HG02678 (cell line): Measurements from ENCODE around the gene MRAS.
"Not testable (repeated sequence)": the region's sequence is repeated elsewhere in the genome, so short reads cannot be mapped to it uniquely, and the experiment has no call there.

Source experiments
- ATAC-seq: cut with Tn5 transposase; IDR thresholded peaks from one replicate; pipeline ENCODE4 v1.9.1; 2021; ENCODE audit warnings: mild to moderate bottlenecking, moderate library complexity; ENCODE audit not compliant: unreplicated experiment

Gene MRAS

DNA sequence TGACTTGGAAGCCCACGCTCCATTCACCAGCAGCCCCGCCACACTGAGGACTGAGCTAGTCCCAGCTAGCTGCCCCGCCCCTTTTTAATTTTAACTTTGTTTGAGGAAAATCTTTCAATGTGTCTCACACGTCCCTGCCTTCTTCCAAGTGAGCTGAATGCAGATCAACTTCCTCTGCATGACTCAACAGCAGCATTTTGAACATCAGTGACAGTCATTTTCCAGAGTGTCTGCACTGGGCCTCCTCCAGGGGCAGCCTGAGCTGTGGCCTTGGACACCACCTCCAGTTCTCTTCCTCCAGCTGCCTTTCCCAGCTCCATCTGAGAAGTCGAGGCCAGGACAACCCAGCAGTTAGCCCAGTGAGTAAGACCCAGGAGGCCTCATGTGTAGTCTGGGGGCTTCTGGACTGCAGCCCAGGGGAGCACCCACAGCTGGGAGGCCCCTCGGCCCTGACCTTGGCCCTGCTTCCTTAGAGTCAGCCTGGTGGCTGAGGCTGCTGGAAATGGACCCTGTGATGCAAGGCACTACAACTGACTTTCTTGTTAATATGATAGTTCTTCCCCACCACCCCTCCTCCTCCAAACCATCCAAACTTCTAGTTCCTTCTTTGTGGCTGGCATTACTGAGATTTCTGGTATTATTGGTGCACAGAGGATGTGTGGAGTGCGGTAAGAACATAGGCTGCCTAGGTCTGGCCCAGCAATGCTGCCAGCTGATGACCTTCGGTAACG lies 64.6 kb downstream of the MRAS start:
- ATAC-seq = no peak

DNA sequence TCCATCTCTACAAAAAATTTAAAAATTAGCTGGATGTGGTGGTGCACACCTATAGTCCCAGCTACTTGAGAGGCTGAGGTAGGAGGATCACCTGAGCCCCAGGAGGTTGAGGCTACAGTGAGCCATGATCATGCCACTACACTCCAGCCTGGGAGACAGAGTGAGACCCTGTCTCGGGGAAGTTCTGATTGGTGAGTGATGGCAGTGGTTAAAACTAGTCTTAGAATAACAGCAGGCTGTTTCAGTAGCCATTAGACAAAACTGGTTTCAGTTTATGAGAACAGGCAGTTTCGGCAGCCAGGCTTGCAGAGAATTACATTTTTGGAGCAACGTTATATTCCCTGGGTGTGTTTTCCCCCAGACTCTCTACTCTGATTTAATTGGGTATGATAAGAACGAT lies 67.9 kb downstream of the MRAS start:
- not testable (repeated sequence) for ATAC-seq

DNA sequence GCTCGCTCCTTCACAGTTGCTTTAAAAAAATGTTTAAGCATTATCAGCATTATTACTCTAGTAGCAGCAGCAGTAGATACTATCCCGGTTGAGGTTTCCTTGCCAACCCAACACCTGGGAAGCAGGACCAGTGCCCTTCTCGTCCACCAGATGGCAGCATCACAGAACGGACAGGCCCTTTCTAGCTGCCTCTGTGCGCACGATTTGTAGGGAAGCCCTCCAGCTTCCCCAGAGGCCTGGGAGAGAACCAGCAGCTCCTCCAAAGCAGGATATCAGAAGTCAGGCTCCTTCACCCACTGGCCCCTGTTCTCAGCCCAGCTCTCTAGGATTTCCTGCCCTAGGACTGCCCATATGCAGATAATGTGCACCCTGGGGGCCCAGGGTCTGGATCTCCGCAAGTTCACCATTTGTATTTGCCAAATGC lies 69.2 kb downstream of the MRAS start:
- peak; percentile 84 for ATAC-seq

DNA sequence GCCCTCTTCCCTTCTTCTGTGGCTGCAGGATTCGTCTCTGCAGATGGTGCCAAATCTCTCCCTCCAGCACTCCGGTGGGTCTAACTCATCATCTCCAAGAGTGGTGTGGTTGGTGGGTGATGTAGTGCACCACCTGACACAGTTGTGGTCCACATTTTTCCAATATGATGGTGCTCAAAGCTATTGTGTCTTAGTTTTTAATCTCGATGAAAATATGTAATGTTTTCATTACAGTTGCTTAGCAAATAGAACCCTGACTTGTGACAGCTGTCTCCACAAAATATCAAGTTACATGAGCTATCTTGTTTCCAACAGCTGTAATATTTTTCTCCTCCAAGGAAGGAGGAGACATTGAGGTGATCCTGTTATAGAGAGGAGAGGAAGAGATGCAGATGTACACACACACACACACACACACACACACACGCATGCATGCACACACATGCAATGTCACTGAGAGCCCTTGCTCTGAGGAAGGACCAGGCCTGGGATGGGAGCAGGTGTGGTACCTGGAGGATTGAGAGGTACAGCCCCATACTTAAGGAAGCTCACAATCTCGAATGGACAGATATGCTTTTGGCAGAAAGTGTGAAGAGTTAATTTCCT lies 70.3 kb downstream of the MRAS start:
- ATAC-seq = no peak

DNA sequence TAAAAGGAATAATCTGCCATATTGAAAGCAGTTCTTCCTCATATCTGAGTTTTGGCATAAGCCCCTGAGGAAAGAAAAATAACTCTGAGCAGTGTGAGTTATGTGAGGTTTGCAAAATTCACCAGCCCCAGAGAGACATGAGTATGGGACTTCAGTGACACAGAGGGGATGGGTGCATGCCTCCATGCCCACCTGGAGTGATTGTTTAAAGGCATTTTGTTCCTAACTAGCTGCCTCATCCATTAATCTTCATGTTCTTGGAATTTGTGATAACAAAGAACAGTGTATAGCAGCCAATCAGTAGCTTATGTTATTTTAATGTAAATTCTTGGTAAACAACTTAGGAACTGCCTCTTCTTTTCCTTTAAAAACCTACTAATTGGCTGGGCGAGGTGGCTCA lies 74.9 kb downstream of the MRAS start:
- ATAC-seq = no peak

DNA sequence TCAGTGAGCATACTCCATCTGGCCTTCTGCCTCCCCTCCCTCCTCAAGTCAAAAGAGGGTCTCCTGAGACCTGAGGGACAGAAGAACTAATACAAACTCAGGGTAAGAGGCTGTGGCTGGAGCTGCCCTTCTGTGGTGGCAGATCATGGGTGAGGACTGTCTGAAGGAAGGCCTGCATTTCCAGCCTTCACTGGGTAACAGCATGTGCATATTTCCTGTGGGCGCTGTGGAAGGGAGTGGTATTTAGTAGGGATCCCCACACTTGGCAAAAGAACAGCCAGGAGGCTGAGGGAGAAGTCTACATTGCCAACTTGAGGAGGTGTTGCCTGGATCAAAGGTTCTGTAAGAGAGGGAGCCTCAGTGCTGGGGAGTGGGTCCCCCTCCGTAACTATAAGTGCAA lies 75.9 kb downstream of the MRAS start:
- ATAC-seq = no peak

DNA sequence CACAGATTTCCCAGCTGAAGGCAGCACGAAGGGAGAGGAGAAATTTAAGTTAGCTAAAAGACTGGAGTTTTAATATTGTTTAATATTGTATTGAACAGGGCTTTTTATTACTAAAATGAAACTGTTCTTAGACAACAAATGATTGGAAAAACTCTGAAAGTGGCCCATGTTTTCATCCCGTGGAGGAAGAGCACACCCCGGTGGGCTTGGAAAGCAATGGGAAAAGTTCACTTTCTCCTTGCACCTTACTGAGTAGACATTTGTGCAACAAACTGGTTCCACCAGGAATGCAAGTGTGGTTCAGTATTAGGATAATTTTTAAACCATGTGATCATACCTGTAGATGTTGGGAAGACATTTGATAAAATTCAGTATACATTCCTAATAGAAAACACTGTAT lies 77.8 kb downstream of the MRAS start:
- no peak for ATAC-seq

DNA sequence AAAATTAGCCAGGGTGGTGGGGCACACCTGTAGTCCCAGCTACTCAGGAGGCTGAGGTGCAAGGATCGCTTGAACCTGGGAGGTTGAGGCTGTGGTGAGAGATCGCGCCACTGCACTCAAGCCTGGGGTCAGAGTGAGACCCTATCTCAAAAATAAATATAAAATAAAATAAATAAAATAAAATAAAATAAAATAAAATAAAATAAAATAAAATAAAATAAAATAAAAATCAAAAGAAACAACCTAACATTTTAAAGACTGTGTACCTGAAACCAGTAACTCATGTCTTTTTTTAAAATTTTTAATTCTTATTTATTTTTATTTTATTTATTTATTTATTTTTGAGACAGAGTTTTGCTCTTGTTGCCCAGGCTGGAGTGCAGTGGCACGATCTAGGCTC lies 78.4 kb downstream of the MRAS start:
- not testable (repeated sequence) for ATAC-seq

DNA sequence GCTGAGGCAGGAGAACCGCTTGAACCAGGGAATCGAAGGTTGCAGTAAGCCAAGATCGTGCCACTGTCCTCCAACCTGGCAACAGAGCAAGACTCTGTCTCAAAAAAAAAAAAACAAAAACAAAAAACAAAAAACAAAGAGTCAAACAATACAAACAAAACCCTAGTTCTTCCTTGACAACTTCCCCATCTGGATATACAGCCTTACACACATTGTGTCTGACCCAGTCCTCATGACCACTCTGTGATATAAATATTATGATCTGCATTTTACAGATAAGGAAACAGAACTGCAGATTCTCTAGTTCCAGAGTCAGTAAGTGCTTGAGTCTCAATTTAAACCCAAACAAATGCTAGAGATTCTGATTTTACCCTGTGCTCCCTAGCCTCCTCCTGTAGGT lies 81.3 kb downstream of the MRAS start:
- ATAC-seq = no peak

DNA sequence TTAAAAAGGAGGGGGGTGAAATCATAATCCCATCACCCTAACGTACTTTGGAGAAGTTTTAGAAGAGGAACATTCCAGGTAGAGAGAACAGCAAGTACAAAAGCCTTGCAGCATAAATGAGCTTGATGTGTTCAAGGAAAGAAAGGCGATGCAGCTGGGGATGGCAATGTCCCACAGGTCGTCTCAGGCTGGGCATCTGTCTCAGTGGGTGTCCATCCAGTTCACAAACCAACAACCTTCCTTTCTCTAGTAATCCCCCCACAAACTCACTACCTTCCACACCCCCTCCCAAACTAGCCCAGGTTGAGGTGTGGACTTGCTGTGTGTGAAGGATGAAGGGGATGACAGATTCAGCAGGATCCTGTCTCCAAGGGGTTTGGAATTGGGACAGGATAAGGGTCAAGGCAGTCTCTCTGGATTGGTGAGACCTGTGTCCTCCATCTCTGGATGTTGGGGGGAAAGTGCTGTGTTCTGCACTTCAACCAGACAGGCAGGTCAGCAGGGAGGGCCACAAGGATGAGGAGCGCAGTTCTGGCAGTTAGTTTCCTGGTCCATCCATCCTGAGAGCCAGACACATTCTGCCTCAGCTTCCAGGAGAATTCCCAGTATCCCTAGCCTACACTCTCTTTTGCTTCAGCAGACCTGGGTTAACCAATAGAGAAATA lies 84.3 kb downstream of the MRAS start:
- no peak for ATAC-seq

DNA sequence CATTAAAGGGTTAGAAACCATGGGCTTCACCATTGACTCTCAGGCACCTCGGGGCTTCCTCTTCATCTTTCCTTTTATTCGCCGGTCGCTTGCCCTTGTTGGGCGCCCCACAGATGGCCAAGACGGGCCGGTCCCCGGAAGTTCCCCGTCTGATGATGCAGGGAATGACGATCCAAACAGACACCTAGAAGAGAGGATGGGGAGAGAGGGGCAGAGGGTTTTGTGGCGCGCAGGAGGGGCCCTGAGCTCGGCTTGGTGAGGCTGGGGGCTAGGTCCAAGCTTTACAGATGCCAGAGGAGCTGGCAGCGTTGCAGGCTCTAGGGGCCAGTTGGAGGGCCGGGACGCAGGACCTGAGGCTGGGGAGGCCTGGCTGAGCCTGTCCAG lies 85.5 kb downstream of the MRAS start:
- no peak for ATAC-seq

DNA sequence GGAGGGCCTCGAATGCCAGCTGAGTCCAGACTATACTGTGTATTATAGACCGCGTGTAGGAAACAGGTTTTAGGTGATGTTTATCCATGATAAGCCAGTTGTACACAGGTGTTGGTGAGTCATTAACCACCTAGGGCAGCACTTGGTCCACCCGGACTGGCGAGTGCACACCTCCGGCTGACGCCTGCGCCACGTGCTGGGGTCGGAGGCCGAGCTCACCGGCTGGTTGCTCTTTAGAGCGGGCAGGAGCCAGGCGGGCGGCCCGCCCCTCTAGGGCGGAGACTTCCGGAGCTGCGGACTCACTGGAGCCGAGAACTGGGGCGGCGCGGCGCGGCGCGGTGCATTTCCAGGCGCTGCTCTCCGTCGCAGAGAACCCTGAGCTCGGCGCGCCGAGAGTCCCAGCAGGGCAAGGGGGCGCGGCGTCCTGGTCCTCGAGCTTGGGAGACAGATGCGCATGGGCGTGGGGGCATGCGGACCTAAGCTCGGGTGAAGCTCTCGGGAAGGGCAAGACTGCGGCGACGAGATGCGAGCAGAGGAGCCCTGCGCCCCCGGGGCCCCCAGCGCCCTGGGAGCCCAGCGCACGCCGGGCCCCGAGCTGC lies 86.0 kb downstream of the MRAS start, which contains the start of gene ESYT3:
Gene ESYT3, plus strand, starts transcription at position 341 of the 599 bp plus-strand sequence. Its CDS starts 183 bp downstream, at position 524.
- peak; percentile 65 for ATAC-seq

DNA sequence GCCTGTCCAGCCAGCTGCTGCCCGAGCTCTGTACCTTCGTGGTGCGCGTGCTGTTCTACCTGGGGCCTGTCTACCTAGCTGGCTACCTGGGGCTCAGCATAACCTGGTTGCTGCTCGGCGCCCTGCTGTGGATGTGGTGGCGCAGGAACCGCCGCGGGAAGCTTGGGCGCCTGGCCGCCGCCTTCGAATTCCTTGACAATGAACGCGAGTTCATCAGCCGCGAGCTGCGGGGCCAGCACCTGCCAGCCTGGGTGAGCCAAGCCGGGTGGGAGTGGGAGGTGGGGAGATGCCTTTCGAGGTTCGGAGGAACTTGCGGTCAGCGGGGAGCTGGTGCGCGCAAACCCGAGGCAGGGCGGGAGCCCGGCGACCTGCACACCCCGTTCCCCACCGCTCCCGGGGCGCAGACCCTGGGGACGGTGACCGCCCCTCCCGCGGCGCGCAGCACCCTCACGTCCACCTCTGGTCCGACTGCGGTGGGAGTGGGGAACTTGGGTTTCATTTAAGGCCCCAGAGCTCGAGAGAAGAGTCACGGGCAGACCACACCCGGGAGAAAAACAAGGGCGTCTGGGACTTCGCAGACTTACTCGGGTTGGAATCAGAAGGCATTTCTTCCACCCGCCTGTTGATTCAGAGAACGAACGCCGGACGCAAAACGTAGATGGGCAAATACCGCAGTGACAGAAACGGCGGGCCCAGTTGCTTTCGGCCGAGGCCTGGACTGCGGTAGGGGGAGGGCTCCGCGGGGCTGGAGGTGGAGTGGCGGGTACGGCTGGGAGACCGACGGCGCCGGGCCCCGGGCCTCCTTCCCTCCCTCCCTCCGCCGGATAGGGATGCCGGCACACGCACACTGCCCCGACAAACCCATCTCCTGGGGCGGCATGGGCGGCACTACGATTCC lies 86.7 kb downstream of the MRAS start:
- peak; percentile 8 for ATAC-seq

DNA sequence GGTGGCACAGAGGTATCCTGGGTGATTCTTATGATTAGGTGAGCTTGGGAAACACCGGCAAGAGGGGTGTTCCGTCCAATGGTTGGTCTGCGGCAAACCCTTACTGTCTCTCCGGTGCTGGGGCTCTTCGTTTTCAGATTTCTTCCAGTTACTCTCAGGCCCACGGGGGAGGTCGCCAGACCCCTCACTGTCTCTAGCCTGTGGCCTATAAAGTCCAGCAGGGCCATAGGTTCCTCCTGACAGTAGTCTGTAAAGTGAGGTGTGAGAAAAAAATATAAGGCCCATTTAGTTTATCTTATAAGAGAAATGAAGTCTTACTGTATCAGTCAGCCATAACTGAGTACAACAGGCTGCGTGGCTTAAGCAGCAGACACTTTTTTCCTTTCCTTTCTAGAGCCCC lies 87.5 kb downstream of the MRAS start:
- no peak for ATAC-seq

DNA sequence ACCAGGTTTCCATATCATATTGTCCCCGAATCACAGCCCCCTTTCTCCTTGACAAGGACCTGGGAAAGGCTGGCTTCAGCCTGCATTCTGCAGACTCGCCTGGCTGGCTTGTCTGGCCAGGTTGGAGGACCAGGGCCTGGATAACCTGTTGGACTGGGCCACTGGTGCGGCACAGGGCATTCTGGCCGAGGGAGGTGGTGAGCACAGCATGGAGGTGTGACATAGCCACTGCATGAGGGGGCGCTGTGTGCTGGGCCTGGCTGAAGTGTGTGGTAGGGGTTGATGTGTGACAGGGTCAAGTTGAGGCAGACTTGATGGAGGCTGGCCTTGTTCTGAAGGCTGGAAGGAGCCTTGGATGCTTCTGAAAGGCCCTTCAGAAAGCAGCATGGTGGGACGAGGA lies 88.9 kb downstream of the MRAS start:
- ATAC-seq = no peak

DNA sequence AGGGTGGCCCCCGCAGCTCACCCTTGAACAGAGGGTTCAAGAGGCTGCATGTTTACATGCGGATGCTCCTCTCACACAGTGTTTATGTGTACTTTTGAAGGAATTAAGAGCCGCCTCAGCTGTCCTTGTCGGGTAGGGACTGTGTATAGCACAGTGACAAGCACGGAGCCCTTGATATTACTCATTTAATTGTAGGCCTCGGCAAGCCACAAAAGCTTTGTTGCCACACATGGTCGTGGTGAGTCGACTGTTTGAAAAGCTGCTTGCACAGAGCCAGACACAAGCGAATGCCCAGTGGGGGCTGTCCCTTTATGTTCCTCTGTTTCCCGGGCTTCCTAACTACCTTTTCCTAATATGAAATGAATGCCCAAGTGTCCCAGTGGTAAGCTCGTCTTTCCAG lies 90.5 kb downstream of the MRAS start:
- ATAC-seq = no peak

DNA sequence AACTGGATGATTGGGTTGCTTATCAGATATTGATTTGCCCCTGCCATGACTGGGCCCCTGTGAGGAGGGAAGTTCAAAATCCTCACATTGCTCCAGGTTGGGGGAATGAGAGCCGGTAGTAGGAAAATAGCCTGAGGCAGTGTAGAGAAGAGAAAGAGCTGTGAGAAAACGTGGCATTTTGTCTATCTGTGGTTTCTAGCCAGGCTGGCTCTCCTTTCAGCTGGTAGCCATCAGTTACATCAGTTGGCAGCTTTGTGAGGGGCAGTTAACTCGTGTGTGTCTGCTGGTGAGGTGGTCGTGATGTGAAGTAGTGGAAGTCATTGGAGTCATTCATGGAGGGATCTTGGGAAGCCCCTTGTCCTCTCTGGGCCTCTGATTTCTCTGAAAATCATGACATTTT lies 91.3 kb downstream of the MRAS start:
- ATAC-seq = no peak

DNA sequence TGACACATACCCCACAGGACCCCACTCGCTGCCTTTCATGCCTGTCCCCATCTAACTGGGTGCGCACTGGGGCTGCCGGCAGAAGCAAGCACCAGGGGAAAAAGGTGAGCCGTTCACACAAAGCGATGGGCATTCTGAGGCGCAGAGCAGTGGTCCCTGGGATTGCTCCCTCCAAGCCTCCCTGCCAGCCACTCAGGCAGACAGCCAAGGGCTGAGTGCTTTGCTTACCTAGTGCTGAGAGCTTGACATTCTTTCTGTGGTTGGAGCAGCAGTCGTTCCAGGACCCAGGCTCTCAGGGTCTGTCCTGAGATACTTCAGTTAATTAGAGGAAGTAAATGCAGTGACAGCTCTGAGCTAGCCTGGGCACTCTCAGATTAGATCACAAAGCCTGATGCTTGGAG lies 91.7 kb downstream of the MRAS start:
- no peak for ATAC-seq

DNA sequence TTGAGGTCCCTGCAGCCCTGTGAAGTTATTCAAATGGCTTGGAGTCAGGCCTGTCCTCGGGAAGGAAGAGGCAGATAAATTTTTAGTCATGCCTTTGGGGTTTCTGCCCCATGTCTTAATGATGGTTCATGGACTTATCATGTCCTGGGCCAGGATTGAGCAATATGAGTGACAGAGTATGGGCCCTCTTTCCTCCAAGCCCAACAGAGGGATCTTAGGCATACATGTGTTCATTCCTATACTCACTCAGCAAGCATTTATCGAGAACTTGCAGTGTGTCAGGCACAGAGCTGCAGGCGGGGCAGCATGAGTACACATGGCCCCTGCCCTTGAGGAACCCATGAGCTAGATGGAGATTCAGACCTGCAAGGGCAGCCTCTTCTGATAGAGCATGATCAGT lies 92.2 kb downstream of the MRAS start:
- no peak for ATAC-seq

DNA sequence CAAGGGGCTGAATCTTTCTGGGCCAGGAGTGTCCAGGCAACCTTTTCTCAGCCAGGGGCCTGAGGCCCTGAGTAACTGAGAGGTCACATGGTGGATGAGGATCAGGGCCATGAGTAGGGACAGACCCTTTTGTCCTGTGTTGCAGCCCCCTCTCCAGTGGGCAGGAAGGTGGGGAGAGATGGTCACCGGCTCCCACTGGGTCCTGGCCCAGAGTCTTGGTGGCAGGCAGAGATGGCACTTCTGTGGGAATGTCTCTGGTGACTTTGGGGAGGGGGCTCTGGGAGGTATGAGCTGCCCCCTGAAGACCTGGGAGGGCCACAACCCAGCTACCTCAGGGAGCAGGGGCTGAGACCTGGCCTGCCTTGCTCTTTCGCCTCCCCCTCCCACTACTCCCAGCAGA lies 92.9 kb downstream of the MRAS start:
- no peak for ATAC-seq

DNA sequence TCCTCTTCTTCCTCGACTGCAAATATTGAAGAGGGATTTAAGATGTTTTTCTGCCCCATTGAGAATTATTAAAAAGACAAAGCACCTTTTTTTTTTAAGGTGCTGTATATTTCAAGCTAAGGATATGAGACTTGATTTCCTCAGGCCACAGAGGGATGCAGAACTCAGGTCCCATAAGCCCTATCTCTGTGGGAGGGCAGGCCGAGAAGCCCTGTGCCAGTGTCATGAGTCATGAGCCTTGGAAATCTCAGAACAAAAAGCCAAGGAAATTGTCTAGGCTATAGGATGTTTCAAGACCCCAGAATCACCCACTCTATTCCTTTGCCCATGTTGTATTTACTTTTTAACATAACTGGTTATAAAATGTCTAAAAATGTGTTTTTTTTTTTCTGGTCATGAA lies 93.4 kb downstream of the MRAS start:
- no peak for ATAC-seq
